Neural cell (in vitro differentiated cells): ENCODE data around the gene ZBED2. TPM values are rescaled to one million over a fixed set of nuclear protein-coding genes. Genes with fewer than 3 reads are reported as not detected.
A peak's percentile ranks its signal among the peaks of the same experiment; 100 is the strongest.

Experiments used
- H2AFZ ChIP-seq: fragments of 200-600, 300-800 bp; sonication (generic), shearing (Covaris generic); 2 replicates; pipeline ENCODE4 v1.6.0; 2014; ENCODE audit warnings: low read depth, mild to moderate bottlenecking, antibody characterized with exemption, low read length, moderate library complexity
- H3F3A ChIP-seq: fragments of 200-600 bp; shearing (Covaris generic); 2 replicates; pipeline ENCODE4 v1.6.1; 2016; ENCODE audit warnings: mild to moderate bottlenecking, moderate library complexity, mixed read lengths, antibody characterized with exemption, low read length; ENCODE audit not compliant: insufficient read depth, poor library complexity, severe bottlenecking
- H3K27ac ChIP-seq: fragments of 200-600, 300-800 bp; sonication (generic), shearing (Covaris generic); 2 replicates; pipeline ENCODE4 v1.5.1; 2014; ENCODE audit warnings: mild to moderate bottlenecking, low read length, moderate library complexity
- H3K27me3 ChIP-seq: fragments of 300-800, 200-600 bp; sonication (generic), shearing (Covaris generic); 2 replicates; pipeline ENCODE4 v1.6.0; 2014; ENCODE audit warnings: mild to moderate bottlenecking, low read depth, low read length, moderate library complexity; ENCODE audit not compliant: insufficient read depth
- H3K36me3 ChIP-seq: fragments of 300-800, 200-600 bp; sonication (generic), shearing (Covaris generic); 2 replicates; pipeline ENCODE4 v1.5.1; 2014; ENCODE audit warnings: mild to moderate bottlenecking, antibody characterized with exemption, low read length, moderate library complexity; ENCODE audit not compliant: insufficient read depth
- H3K4me2 ChIP-seq: fragments of 300-800, 200-600 bp; sonication (generic), shearing (Covaris generic); 2 replicates; pipeline ENCODE4 v1.6.0; 2014; ENCODE audit warnings: mild to moderate bottlenecking, low read length
- H3K4me3 ChIP-seq: fragments of 300-800, 200-600 bp; sonication (generic), shearing (Covaris generic); 2 replicates; pipeline ENCODE4 v1.5.1; 2014; ENCODE audit warnings: mild to moderate bottlenecking, low read length, moderate library complexity
- H3K79me2 ChIP-seq: fragments of 200-600 bp; shearing (Covaris generic); replicated peaks from 2 replicates; pipeline ENCODE4 v1.6.0; 2014; ENCODE audit warnings: mild to moderate bottlenecking, low read length, moderate library complexity; ENCODE audit not compliant: insufficient read depth
- H3K9ac ChIP-seq: fragments of 300-800, 200-600 bp; sonication (generic), shearing (Covaris generic); 2 replicates; pipeline ENCODE4 v1.6.1; 2016; ENCODE audit warnings: mild to moderate bottlenecking, low read length, mixed read lengths
- H3K9me2 ChIP-seq: fragments of 200-600 bp; shearing (Covaris generic); 2 replicates; pipeline ENCODE4 v1.6.1; 2016; ENCODE audit warnings: mild to moderate bottlenecking, low read length, mixed read lengths; ENCODE audit not compliant: insufficient read depth
- H3K9me3 ChIP-seq: fragments of 200-600, 300-800 bp; sonication (generic), shearing (Covaris generic); 2 replicates; pipeline ENCODE4 v1.6.1; 2016; ENCODE audit warnings: mild to moderate bottlenecking, mixed run types, low read length, moderate library complexity, mixed read lengths
- H4K20me1 ChIP-seq: fragments of 200-600 bp; shearing (Covaris generic); 2 replicates; pipeline ENCODE4 v1.6.1; 2016; ENCODE audit warnings: mild to moderate bottlenecking, mixed run types; ENCODE audit not compliant: insufficient read depth
- EP300 ChIP-seq: fragments of 450-650 bp; conservative IDR thresholded peaks from 2 replicates; pipeline ENCODE4 v1.6.1; 2014; ENCODE audit warnings: antibody characterized with exemption, mild to moderate bottlenecking, moderate library complexity; ENCODE audit not compliant: poor library complexity, severe bottlenecking
- EZH2 ChIP-seq: fragments of 200-600, 300-800 bp; shearing (Covaris generic), sonication (generic); IDR thresholded peaks from 2 replicates; pipeline ENCODE4 v1.6.1; 2014; ENCODE audit warnings: antibody characterized with exemption, low read length, borderline replicate concordance, mild to moderate bottlenecking; ENCODE audit not compliant: insufficient read depth, poor library complexity, severe bottlenecking
- MXI1 ChIP-seq: fragments of 450-650 bp; conservative IDR thresholded peaks from 2 replicates; pipeline ENCODE4 v1.6.1; 2014; ENCODE audit warnings: antibody characterized with exemption, mild to moderate bottlenecking; ENCODE audit not compliant: poor library complexity, severe bottlenecking
- POLR2AphosphoS5 ChIP-seq: IDR thresholded peaks from 2 replicates; pipeline ENCODE4 v1.6.1; 2012
- RAD21 ChIP-seq: fragments of 450-650 bp; conservative IDR thresholded peaks from 2 replicates; pipeline ENCODE4 v1.6.1; 2014; ENCODE audit warnings: antibody characterized with exemption, mild to moderate bottlenecking, moderate library complexity
- REST ChIP-seq: IDR thresholded peaks from 2 replicates; pipeline ENCODE4 v1.6.1; 2012; ENCODE audit warnings: borderline replicate concordance
- SMC3 ChIP-seq: fragments of 450-650 bp; conservative IDR thresholded peaks from 2 replicates; pipeline ENCODE4 v1.6.1; 2014; ENCODE audit warnings: antibody characterized with exemption, mild to moderate bottlenecking, moderate library complexity; ENCODE audit not compliant: poor library complexity
- TAF1 ChIP-seq: IDR thresholded peaks from 2 replicates; pipeline ENCODE4 v1.6.1; 2012; ENCODE audit warnings: low read depth
- polyA plus RNA-seq: library from polyadenylated mRNA; depleted of rRNA; stranded (reverse); fragments of >200 nt; gene quantifications from 2 replicates; pipeline ENCODE4 v1.2.3, GENCODE V29; 2014
- TF ChIP-seq, protein P1 (sequence below): fragments of 450-650 bp; IDR thresholded peaks from 2 replicates; pipeline ENCODE4 v1.5.1; 2014; ENCODE audit warnings: antibody characterized with exemption, mild to moderate bottlenecking, moderate library complexity; ENCODE audit not compliant: poor library complexity, severe bottlenecking

ZBED2 gene
- polyA plus RNA-seq, 1 donor from 2014 or later: not detected

GRCh38 chr3:111613294-111613693, 18.1 kb upstream of the ZBED2 start:
- no peaks in the 10 kb centered on the region for H3K9me2 ChIP-seq
- no peak for TF ChIP-seq RAD21
- TF ChIP-seq TAF1: no peak
- no peak for TF ChIP-seq SMC3
- H3K36me3 ChIP-seq: no peaks in the 10 kb centered on the region
- no peaks in the 10 kb centered on the region for H3K27me3 ChIP-seq
- no peaks in the 10 kb centered on the region for H3F3A ChIP-seq
- H3K9ac ChIP-seq: no peak overlapping the region
- H3K9me3 ChIP-seq: no peaks in the 10 kb centered on the region
- no peak overlapping the region for H3K4me2 ChIP-seq
- no peak overlapping the region for H3K27ac ChIP-seq
- no peak overlapping the region for H3K4me3 ChIP-seq
- H3K79me2 ChIP-seq: no peaks in the 10 kb centered on the region
- no peaks in the 10 kb centered on the region for H4K20me1 ChIP-seq
- H2AFZ ChIP-seq: no peak overlapping the region

- TF ChIP-seq, protein P1, sequence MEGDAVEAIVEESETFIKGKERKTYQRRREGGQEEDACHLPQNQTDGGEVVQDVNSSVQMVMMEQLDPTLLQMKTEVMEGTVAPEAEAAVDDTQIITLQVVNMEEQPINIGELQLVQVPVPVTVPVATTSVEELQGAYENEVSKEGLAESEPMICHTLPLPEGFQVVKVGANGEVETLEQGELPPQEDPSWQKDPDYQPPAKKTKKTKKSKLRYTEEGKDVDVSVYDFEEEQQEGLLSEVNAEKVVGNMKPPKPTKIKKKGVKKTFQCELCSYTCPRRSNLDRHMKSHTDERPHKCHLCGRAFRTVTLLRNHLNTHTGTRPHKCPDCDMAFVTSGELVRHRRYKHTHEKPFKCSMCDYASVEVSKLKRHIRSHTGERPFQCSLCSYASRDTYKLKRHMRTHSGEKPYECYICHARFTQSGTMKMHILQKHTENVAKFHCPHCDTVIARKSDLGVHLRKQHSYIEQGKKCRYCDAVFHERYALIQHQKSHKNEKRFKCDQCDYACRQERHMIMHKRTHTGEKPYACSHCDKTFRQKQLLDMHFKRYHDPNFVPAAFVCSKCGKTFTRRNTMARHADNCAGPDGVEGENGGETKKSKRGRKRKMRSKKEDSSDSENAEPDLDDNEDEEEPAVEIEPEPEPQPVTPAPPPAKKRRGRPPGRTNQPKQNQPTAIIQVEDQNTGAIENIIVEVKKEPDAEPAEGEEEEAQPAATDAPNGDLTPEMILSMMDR: no peak
- TF ChIP-seq EP300: peak; percentile 38
- Histone ChIP-seq H3K9me2 (no peaks in the 10 kb centered on the region), H3K4me3 (no peak overlapping the region), H3K36me3 (no peaks in the 10 kb centered on the region), H3F3A (no peaks in the 10 kb centered on the region), H2AFZ (no peak overlapping the region), H3K27me3 (no peaks in the 10 kb centered on the region), H3K4me2 (no peak overlapping the region), H4K20me1 (no peaks in the 10 kb centered on the region), H3K9ac (no peak overlapping the region), H3K9me3 (no peaks in the 10 kb centered on the region), H3K27ac (no peak overlapping the region), H3K79me2 (no peaks in the 10 kb centered on the region)
These were observed 15.5 kb upstream of the ZBED2 start for GRCh38 chr3:111610612-111611054.

DNA sequence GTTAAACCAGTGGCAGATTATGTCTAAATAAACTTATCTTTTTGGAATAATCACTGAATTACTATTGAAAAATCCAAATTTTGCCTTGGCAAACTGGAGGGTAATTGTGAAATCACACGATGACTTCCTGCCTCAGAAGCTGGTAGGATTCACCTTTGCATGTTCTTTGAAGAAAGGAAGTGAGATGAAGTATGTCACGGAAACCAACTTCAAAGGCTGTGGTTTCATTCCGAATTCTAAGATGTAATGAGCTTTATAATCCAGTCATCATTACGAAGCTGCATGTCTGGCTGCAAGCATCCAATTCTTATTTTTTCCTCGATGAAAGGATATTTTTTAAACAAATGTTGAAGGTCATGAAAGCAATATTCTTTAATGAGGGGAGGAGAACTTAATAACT, 15.0 kb upstream of the ZBED2 start:
- H3K36me3 ChIP-seq: no peaks in the 10 kb centered on the region
- H3K9me2 ChIP-seq: no peaks in the 10 kb centered on the region
- no peaks in the 10 kb centered on the region for H3F3A ChIP-seq
- H3K4me3 ChIP-seq: no peak overlapping the region
- no peaks in the 10 kb centered on the region for H3K27me3 ChIP-seq
- H4K20me1 ChIP-seq: no peaks in the 10 kb centered on the region
- H3K9ac ChIP-seq: no peak overlapping the region
- H3K9me3 ChIP-seq: no peaks in the 10 kb centered on the region
- H3K79me2 ChIP-seq: no peaks in the 10 kb centered on the region
- TF ChIP-seq REST (no peak), EP300 (no peak), RAD21 (no peak), SMC3 (no peak), TAF1 (no peak), POLR2AphosphoS5 (no peak), MXI1 (no peak), EZH2 (no peak)
- TF ChIP-seq, protein P1: no peak
- no peak overlapping the region for H3K4me2 ChIP-seq
- H2AFZ ChIP-seq: no peak overlapping the region
- no peak overlapping the region for H3K27ac ChIP-seq
